HEK293T (cell line): ENCODE data around the gene FSD1.

Source experiments
- CTCF ChIA-PET: fragments of 350-600 bp; formaldehyde crosslinking; extraction: SDS; loops from one replicate; lab custom pipeline; 2021; ENCODE audit warnings: antibody characterized with exemption, inconsistent platforms; lab: Yijun Ruan, JAX
- POLR2A ChIA-PET: fragments of 350-600 bp; formaldehyde crosslinking; extraction: SDS; loops from one replicate; lab custom pipeline; 2020; ENCODE audit warnings: antibody characterized with exemption, inconsistent platforms; lab: Yijun Ruan, JAX
- DNase-seq: peaks from one replicate; pipeline ENCODE4 v3.0.0; 2012; ENCODE audit warnings: mixed read lengths; ENCODE audit errors: extremely low spot score
- ARNT ChIP-seq: fragments of 450-650 bp; IDR thresholded peaks from 2 replicates; pipeline ENCODE4 v1.6.1; 2017; ENCODE audit warnings: mild to moderate bottlenecking
- BHLHE40 ChIP-seq: fragments of 450-650 bp; IDR thresholded peaks from 2 replicates; pipeline ENCODE4 v1.6.1; 2016; ENCODE audit warnings: mild to moderate bottlenecking, moderate library complexity, borderline replicate concordance
- CTBP1 ChIP-seq: fragments of 450-650 bp; IDR thresholded peaks from 2 replicates; pipeline ENCODE4 v1.6.1; 2016; ENCODE audit warnings: borderline replicate concordance
- ELF4 ChIP-seq: fragments of 450-650 bp; IDR thresholded peaks from 2 replicates; pipeline ENCODE4 v1.6.1; 2017; ENCODE audit warnings: antibody characterized with exemption
- FOXA1 ChIP-seq: fragments of 450-650 bp; IDR thresholded peaks from 2 replicates; pipeline ENCODE4 v1.6.1; 2016; ENCODE audit warnings: mild to moderate bottlenecking
- FOXK2 ChIP-seq: fragments of 450-650 bp; IDR thresholded peaks from 2 replicates; pipeline ENCODE4 v1.6.1; 2016; ENCODE audit warnings: mild to moderate bottlenecking
- FOXM1 ChIP-seq: fragments of 450-650 bp; IDR thresholded peaks from 2 replicates; pipeline ENCODE4 v1.6.1; 2017; ENCODE audit warnings: mild to moderate bottlenecking, borderline replicate concordance
- HDGF ChIP-seq: fragments of 450-650 bp; IDR thresholded peaks from 2 replicates; pipeline ENCODE4 v1.6.1; 2017; ENCODE audit warnings: antibody characterized with exemption, borderline replicate concordance
- L3MBTL2 ChIP-seq: fragments of 450-650 bp; conservative IDR thresholded peaks from 2 replicates; pipeline ENCODE4 v1.6.1; 2016; ENCODE audit warnings: mild to moderate bottlenecking
- LEF1 ChIP-seq: fragments of 450-650 bp; IDR thresholded peaks from 2 replicates; pipeline ENCODE4 v1.6.1; 2017; ENCODE audit warnings: mild to moderate bottlenecking, borderline replicate concordance
- NFRKB ChIP-seq: fragments of 450-650 bp; IDR thresholded peaks from 2 replicates; pipeline ENCODE4 v1.6.1; 2016; ENCODE audit warnings: mild to moderate bottlenecking, moderate library complexity
- SP1 ChIP-seq: fragments of 450-650 bp; IDR thresholded peaks from 2 replicates; pipeline ENCODE4 v1.6.1; 2017
- SUZ12 ChIP-seq: fragments of 450-650 bp; IDR thresholded peaks from 2 replicates; pipeline ENCODE4 v1.6.1; 2016; ENCODE audit warnings: mild to moderate bottlenecking
- TARDBP ChIP-seq: fragments of 450-650 bp; IDR thresholded peaks from 2 replicates; pipeline ENCODE4 v1.6.1; 2016
- ZNF384 ChIP-seq: fragments of 450-650 bp; IDR thresholded peaks from 2 replicates; pipeline ENCODE4 v1.6.1; 2016
- TF ChIP-seq, protein P1 (sequence below): fragments of 450-650 bp; IDR thresholded peaks from 2 replicates; pipeline ENCODE4 v1.6.1; 2016

The FSD1 gene

GRCh38 chr19:4362831-4363545, 58.6 kb downstream of the FSD1 start:
- ChIA-PET CTCF (interaction anchor here (0.6 to 1.8 kb wide), 4 partner anchors 10 to 196 kb away, joined by 3 to 7 read pairs (median 4); partner anchors contain the start of gene SH3GL1), POLR2A (interaction anchor here (0.8 to 1.9 kb wide), 3 partner anchors 20 to 39 kb away, joined by 3 to 8 read pairs (median 4); partner anchors contain the start of gene CHAF1A)
- TF ChIP-seq HDGF (no peak), SUZ12 (no peak), ARNT (no peak), ZNF384 (no peak)
- no peak for DNase-seq

GRCh38 chr19:4363571-4364304, 59.3 kb downstream of the FSD1 start:
- ChIA-PET CTCF (interaction anchor here (0.7 to 1.5 kb wide), 2 partner anchors 37 to 110 kb away, joined by 3 to 5 read pairs; partner anchors contain the start of gene SH3GL1), POLR2A (interaction anchor here (0.8 to 1.9 kb wide), 2 partner anchors 21 to 27 kb away, joined by 4 to 8 read pairs; no protein-coding TSS in a partner anchor)
- TF ChIP-seq BHLHE40 (no peak), CTBP1 (no peak), TARDBP (no peak), L3MBTL2 (no peak), NFRKB (no peak), ELF4 (no peak), LEF1 (no peak), SP1 (no peak), FOXK2 (no peak), FOXM1 (no peak), ZNF384 (no peak)
- TF ChIP-seq, protein P1, sequence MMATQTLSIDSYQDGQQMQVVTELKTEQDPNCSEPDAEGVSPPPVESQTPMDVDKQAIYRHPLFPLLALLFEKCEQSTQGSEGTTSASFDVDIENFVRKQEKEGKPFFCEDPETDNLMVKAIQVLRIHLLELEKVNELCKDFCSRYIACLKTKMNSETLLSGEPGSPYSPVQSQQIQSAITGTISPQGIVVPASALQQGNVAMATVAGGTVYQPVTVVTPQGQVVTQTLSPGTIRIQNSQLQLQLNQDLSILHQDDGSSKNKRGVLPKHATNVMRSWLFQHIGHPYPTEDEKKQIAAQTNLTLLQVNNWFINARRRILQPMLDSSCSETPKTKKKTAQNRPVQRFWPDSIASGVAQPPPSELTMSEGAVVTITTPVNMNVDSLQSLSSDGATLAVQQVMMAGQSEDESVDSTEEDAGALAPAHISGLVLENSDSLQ = no peak
- no peak for DNase-seq

DNA sequence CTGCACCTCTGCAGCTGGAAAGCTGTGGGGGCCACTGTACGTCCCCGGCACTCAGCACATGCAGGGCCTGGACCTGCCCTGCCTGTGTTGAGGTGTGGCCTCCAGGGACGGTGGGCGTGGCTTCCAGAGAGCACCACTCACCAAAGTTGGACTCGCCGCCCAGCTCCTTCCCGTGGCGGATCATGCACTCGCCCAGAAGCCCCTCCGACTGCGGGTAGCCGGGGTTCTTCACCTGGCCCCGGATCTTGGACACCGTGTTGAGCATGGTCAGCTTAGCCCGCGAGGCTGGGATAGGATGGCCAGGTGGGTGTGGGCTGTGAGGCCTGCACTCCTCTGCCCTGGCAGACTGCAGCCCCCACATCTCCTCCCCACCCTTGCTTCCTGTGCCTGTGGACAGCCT, 60.9 kb downstream of the FSD1 start:
- TF ChIP-seq LEF1 (no peak), NFRKB (no peak)
- CTCF ChIA-PET = interaction anchor here (1.4 to 1.5 kb wide), 2 partner anchors 13 to 35 kb away, joined by 3 to 6 read pairs; partner anchors contain the start of gene SH3GL1
- no peak for DNase-seq
- POLR2A ChIA-PET = interaction anchor here (0.7 kb wide), 1 partner anchor 8 kb away, joined by 3 read pairs; no protein-coding TSS in a partner anchor

- no peak for TF ChIP-seq SP1
- TF ChIP-seq FOXA1 = no peak
- TF ChIP-seq CTBP1 = no peak
- TF ChIP-seq FOXM1 = no peak
- TF ChIP-seq BHLHE40 = no peak
- TF ChIP-seq LEF1 = no peak
- TF ChIP-seq HDGF = no peak
- no peak for TF ChIP-seq ELF4
- no peak for TF ChIP-seq TARDBP
- no peak for TF ChIP-seq L3MBTL2
- TF ChIP-seq ARNT = no peak
- no peak for TF ChIP-seq ZNF384
- TF ChIP-seq SUZ12 = no peak
- DNase-seq = no peak
- CTCF ChIA-PET = interaction anchor here (1.4 kb wide), 1 partner anchor 13 kb away, joined by 6 read pairs; no protein-coding TSS in a partner anchor
- POLR2A ChIA-PET = no interaction called here
Measured at GRCh38 chr19:4365791-4366665, 61.6 kb downstream of the FSD1 start.

DNA sequence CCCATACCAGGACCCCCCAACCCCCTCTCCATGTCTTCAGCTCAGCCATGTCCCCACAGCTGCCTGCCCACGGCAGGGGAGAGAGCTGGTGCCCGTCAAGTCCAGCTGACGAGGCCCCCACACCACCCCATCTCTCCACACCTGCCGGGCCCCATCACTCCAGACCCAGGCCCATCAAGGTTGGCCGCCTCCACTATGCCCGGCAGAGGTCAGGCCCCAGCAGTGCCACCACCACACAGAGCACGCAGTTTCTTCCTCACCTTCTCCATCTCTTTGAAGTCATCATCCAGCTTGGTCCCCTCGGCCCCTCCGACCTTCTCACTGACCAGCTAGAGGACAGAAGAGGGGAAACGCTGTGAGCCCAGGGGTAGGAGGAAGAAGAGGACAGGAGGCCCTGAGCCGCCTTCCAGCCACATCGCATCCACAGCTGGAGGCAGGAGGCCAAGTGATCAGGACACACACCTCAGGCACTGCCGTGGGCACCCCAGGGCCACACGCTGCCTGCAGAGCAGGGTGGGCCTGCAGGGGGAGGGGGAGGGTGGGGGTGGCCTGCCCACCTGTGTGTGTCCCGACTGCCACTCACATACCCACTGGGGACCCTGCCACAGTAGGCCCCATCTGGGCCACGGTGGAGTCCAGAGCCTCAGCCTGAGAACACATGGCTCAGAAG, 62.4 kb downstream of the FSD1 start:
- ChIA-PET POLR2A (no interaction called here), CTCF (no interaction called here)
- no peak for DNase-seq
- TF ChIP-seq SP1 (no peak), FOXK2 (no peak), BHLHE40 (no peak), ARNT (no peak), NFRKB (no peak), FOXM1 (no peak), LEF1 (no peak), FOXA1 (no peak), SUZ12 (no peak), ELF4 (no peak), CTBP1 (no peak), TARDBP (no peak), HDGF (no peak), ZNF384 (no peak), L3MBTL2 (no peak)
- TF ChIP-seq, protein P1 = no peak
